Putamen (tissue), 1 donor: ENCODE results near the gene GHRL.

Source experiments
- DNase-seq: peaks from one replicate; pipeline ENCODE4 v3.0.0-alpha.2; 2016; ENCODE audit warnings: low spot score

The GHRL gene

GRCh38 chr3:10327592-10327991 is 34.8 kb upstream of the GHRL start:
- no peak for DNase-seq

GRCh38 chr3:10322352-10322710 is 29.6 kb upstream of the GHRL start:
- no peak for DNase-seq

GRCh38 chr3:10321630-10322351 is 29.0 kb upstream of the GHRL start:
- no peak for DNase-seq

GRCh38 chr3:10320320-10320677 is 27.6 kb upstream of the GHRL start:
- DNase-seq: no peak

GRCh38 chr3:10319804-10320203 is 27.1 kb upstream of the GHRL start:
- no peak for DNase-seq

GRCh38 chr3:10319251-10319650 is 26.5 kb upstream of the GHRL start:
- DNase-seq: no peak

GRCh38 chr3:10317961-10318350 is 25.2 kb upstream of the GHRL start:
- no peak for DNase-seq

- DNase-seq: peak; percentile 76
Measured at GRCh38 chr3:10317311-10317960, 24.7 kb upstream of the GHRL start.

GRCh38 chr3:10315771-10316344 is 23.1 kb upstream of the GHRL start:
- no peak for DNase-seq

GRCh38 chr3:10315101-10315500 is 22.4 kb upstream of the GHRL start:
- no peak for DNase-seq

GRCh38 chr3:10312861-10313260 is 20.1 kb upstream of the GHRL start:
- no peak for DNase-seq

GRCh38 chr3:10312391-10312790 is 19.6 kb upstream of the GHRL start:
- no peak for DNase-seq

- DNase-seq: no peak
Measured at GRCh38 chr3:10311710-10312109, 19.0 kb upstream of the GHRL start.

- no peak for DNase-seq
Measured at GRCh38 chr3:10310578-10310977, 17.8 kb upstream of the GHRL start.

- no peak for DNase-seq
Measured at GRCh38 chr3:10309736-10310135, 17.0 kb upstream of the GHRL start.

- DNase-seq: no peak
Measured at GRCh38 chr3:10308678-10309077, 15.9 kb upstream of the GHRL start.

GRCh38 chr3:10306156-10306555 is 13.4 kb upstream of the GHRL start:
- DNase-seq: no peak

GRCh38 chr3:10305331-10305902 is 12.7 kb upstream of the GHRL start:
- DNase-seq: no peak

- DNase-seq: no peak
Measured at GRCh38 chr3:10304905-10305304, 12.2 kb upstream of the GHRL start.

GRCh38 chr3:10303785-10304184 is 11.0 kb upstream of the GHRL start:
- DNase-seq: no peak

- DNase-seq: no peak
Measured at GRCh38 chr3:10303105-10303504, 10.4 kb upstream of the GHRL start.

- DNase-seq: no peak
Measured at GRCh38 chr3:10300087-10300486, 7.3 kb upstream of the GHRL start.

GRCh38 chr3:10299679-10300078 is 6.9 kb upstream of the GHRL start:
- no peak for DNase-seq
